Endodermal cell (in vitro differentiated cells): Measurements from ENCODE around the gene SEMA3A. TPM values are rescaled to one million over a fixed set of nuclear protein-coding genes. Genes with fewer than 3 reads are reported as not detected.
A peak's percentile ranks its signal among the peaks of the same experiment; 100 is the strongest.

Source experiments
- DNase-seq: peaks from one replicate; pipeline ENCODE4 v3.0.0-alpha.2; 2017
- H3K27ac ChIP-seq: 2 replicates; pipeline ENCODE4 v1.5.1; 2013; ENCODE audit warnings: mild to moderate bottlenecking, low read depth, low read length, moderate library complexity
- H3K27me3 ChIP-seq: 2 replicates; pipeline ENCODE4 v1.6.1; 2013; ENCODE audit warnings: mild to moderate bottlenecking, low read length, moderate library complexity; ENCODE audit not compliant: insufficient read depth, control insufficient read depth, poor library complexity, severe bottlenecking
- H3K36me3 ChIP-seq: 2 replicates; pipeline ENCODE4 v1.7.0; 2013; ENCODE audit warnings: mild to moderate bottlenecking, low read length, moderate library complexity; ENCODE audit not compliant: control insufficient read depth, insufficient read depth
- H3K4me1 ChIP-seq: one replicate; pipeline ENCODE4 v1.7.0; 2013; ENCODE audit warnings: low read length; ENCODE audit not compliant: control insufficient read depth, insufficient read depth
- H3K4me3 ChIP-seq: 2 replicates; pipeline ENCODE4 v1.5.1; 2013; ENCODE audit warnings: mild to moderate bottlenecking, low read length, moderate library complexity
- H3K9ac ChIP-seq: 2 replicates; pipeline ENCODE4 v1.6.1; 2013; ENCODE audit warnings: mild to moderate bottlenecking, low read length, moderate library complexity; ENCODE audit not compliant: poor library complexity, severe bottlenecking; ENCODE audit errors: extremely low read depth
- H3K9me3 ChIP-seq: 2 replicates; pipeline ENCODE4 v1.6.1; 2013; ENCODE audit warnings: mild to moderate bottlenecking, low read length, moderate library complexity; ENCODE audit not compliant: control insufficient read depth
- H3K27ac Mint-ChIP-seq: 2 replicates; pipeline ENCODE4 v1.8.0; 2020; ENCODE audit warnings: mixed read lengths
- H3K27me3 Mint-ChIP-seq: 2 replicates; pipeline ENCODE4 v1.8.0; 2021; ENCODE audit warnings: mild to moderate bottlenecking, mixed read lengths; ENCODE audit not compliant: insufficient read depth
- H3K36me3 Mint-ChIP-seq: 2 replicates; pipeline ENCODE4 v1.8.0; 2020; ENCODE audit warnings: low read depth, mixed read lengths
- H3K4me1 Mint-ChIP-seq: 2 replicates; pipeline ENCODE4 v1.8.0; 2020; ENCODE audit warnings: mixed read lengths
- H3K4me3 Mint-ChIP-seq: 2 replicates; pipeline ENCODE4 v1.8.0; 2020; ENCODE audit warnings: mild to moderate bottlenecking, moderate library complexity, mixed read lengths
- H3K9me3 Mint-ChIP-seq: 2 replicates; pipeline ENCODE4 v1.8.0; 2020; ENCODE audit warnings: mild to moderate bottlenecking, mixed read lengths
- CTCF ChIP-seq: fragments of 200-600 bp; sonication (generic); conservative IDR thresholded peaks from 2 replicates; pipeline ENCODE4 v1.5.0; 2021; ENCODE audit warnings: antibody characterized with exemption, mild to moderate bottlenecking
- WGBS, 2 experiments: methylation state at CpG; one replicate each; pipeline versions ENCODE4 v1.1.5 to v1.1.7; 2013; ENCODE audit warnings: missing lambda C conversion rate in 2 of 2, mixed read lengths in 1 of 2; ENCODE audit not compliant: insufficient coverage in 1 of 2, insufficient read length in 1 of 2; 5-methylcytosine and 5-hydroxymethylcytosine counted together
- total RNA-seq, 2 donors: library from RNA; stranded (reverse); fragmentation: NEBNext Ultra II Directional in 1 of 2; extraction: Animal tissue kit (Norgen Biotek cat#: 25700) in 1 of 2; gene quantifications; 2 replicates in 1 of 2; 3 replicates in 1 of 2; pipeline ENCODE4 v1.2.1, GENCODE V29; 2021

The SEMA3A gene
- total RNA-seq, 2 donors from 2014 or later: 43.5 to 72.8 TPM

- Histone ChIP-seq H3K4me1 (peaks cover 13% of the 10 kb centered on the region), H3K4me3 (peak overlapping the region; percentile 92), H3K9me3 (no peaks in the 10 kb centered on the region), H3K27me3 (no peaks in the 10 kb centered on the region), H3K27ac (peak overlapping the region; percentile 24), H3K9ac (peak overlapping the region; percentile 52), H3K36me3 (peaks cover 4% of the 10 kb centered on the region)
- TF ChIP-seq CTCF: no peak
- Mint-ChIP-seq H3K4me3 (peak overlapping the region; percentile 84), H3K4me1 (peaks cover 42% of the 10 kb centered on the region), H3K27me3 (no peaks in the 10 kb centered on the region), H3K36me3 (peaks cover 2% of the 10 kb centered on the region), H3K9me3 (peaks cover 3% of the 10 kb centered on the region), H3K27ac (peak overlapping the region; percentile 98)
- 6 to 8% methylated on average over 2 to 3 of the region's 3 CpGs for WGBS, 2 experiments
- DNase-seq: no peak
Observed at GRCh38 chr7:84149573-84149972, 45.0 kb downstream of the SEMA3A start.

- Histone ChIP-seq H3K36me3 (peaks cover 9% of the 10 kb centered on the region), H3K27ac (no peak overlapping the region), H3K4me1 (peaks cover 7% of the 10 kb centered on the region), H3K27me3 (no peaks in the 10 kb centered on the region), H3K9me3 (no peaks in the 10 kb centered on the region), H3K9ac (no peak overlapping the region), H3K4me3 (peak overlapping the region; percentile 92)
- WGBS, 2 experiments: 64 to 76% methylated on average over 2 to 3 of the region's 3 CpGs
- Mint-ChIP-seq H3K4me1 (peaks cover 49% of the 10 kb centered on the region), H3K27me3 (no peaks in the 10 kb centered on the region), H3K9me3 (peaks cover 6% of the 10 kb centered on the region), H3K27ac (peak overlapping the region; percentile 37), H3K36me3 (peaks cover 18% of the 10 kb centered on the region), H3K4me3 (no peak overlapping the region)
- DNase-seq: no peak
- no peak for TF ChIP-seq CTCF
Observed at GRCh38 chr7:84145892-84146291, 48.7 kb downstream of the SEMA3A start.

GRCh38 chr7:84144935-84145334 lies 49.7 kb downstream of the SEMA3A start:
- Histone ChIP-seq H3K9me3 (no peaks in the 10 kb centered on the region), H3K4me1 (peaks cover 7% of the 10 kb centered on the region), H3K4me3 (no peak overlapping the region), H3K9ac (no peak overlapping the region), H3K36me3 (peaks cover 9% of the 10 kb centered on the region), H3K27me3 (no peaks in the 10 kb centered on the region), H3K27ac (no peak overlapping the region)
- DNase-seq: no peak
- no peak for TF ChIP-seq CTCF
- Mint-ChIP-seq H3K4me1 (peaks cover 53% of the 10 kb centered on the region), H3K9me3 (peaks cover 6% of the 10 kb centered on the region), H3K4me3 (peak overlapping the region; percentile 27), H3K36me3 (peaks cover 18% of the 10 kb centered on the region), H3K27ac (peak overlapping the region; percentile 96), H3K27me3 (no peaks in the 10 kb centered on the region)
- WGBS, 2 experiments: 47% methylated on average over 1 of the region's 1 CpG; no CpG with 5 or more reads in 1 of the 2 experiments
